ENCODE measurements around the gene KAT2B. TPM values are rescaled to one million over a fixed set of nuclear protein-coding genes. Genes with fewer than 3 reads are reported as not detected.
A peak's percentile ranks its signal among the peaks of the same experiment; 100 is the strongest.

The KAT2B gene
- total RNA-seq, 2 experiments from 2014 or later, result 112 to 120 TPM

- Mint-ChIP-seq H3K27me3 (ENCODE audit: low read depth) (no peaks in the 10 kb centered on the region), H3K9me3 (ENCODE audit: insufficient read depth) (no peaks in the 10 kb centered on the region), H3K4me3 (no peak overlapping the region), H3K4me1 (ENCODE audit: low read depth) (no peaks in the 10 kb centered on the region), H3K27ac (no peak overlapping the region), H3K36me3 (ENCODE audit: low read depth) (peaks cover 67% of the 10 kb centered on the region)
- DNase-seq (no peak), ATAC-seq (no peak)
- ChIA-PET CTCF (no interaction called here), POLR2A (no interaction called here)
Observed at GRCh38 chr3:20137647-20138046, 97.4 kb downstream of the KAT2B start.

GRCh38 chr3:20140881-20141280 lies 100.6 kb downstream of the KAT2B start:
- ChIA-PET CTCF (interaction anchor here (1.0 kb wide), 1 partner anchor 14 kb away, joined by 4 read pairs; no protein-coding TSS in a partner anchor), POLR2A (no interaction called here)
- Mint-ChIP-seq H3K9me3 (ENCODE audit: insufficient read depth) (no peaks in the 10 kb centered on the region), H3K27ac (no peak overlapping the region), H3K4me3 (no peak overlapping the region), H3K36me3 (ENCODE audit: low read depth) (peaks cover 66% of the 10 kb centered on the region), H3K27me3 (ENCODE audit: low read depth) (no peaks in the 10 kb centered on the region), H3K4me1 (ENCODE audit: low read depth) (no peaks in the 10 kb centered on the region)
- no peak for ATAC-seq
- DNase-seq, result no peak

GRCh38 chr3:20141316-20141715 lies 101.1 kb downstream of the KAT2B start:
- no peak for DNase-seq
- CTCF ChIA-PET, result interaction anchor here (1.0 kb wide), 1 partner anchor 14 kb away, joined by 4 read pairs; no protein-coding TSS in a partner anchor
- POLR2A ChIA-PET, result no interaction called here
- H3K9me3 Mint-ChIP-seq (ENCODE audit: insufficient read depth), result no peaks in the 10 kb centered on the region
- H3K27ac Mint-ChIP-seq, result no peak overlapping the region
- no peak for ATAC-seq
- H3K4me3 Mint-ChIP-seq, result no peak overlapping the region
- no peaks in the 10 kb centered on the region for H3K27me3 Mint-ChIP-seq (ENCODE audit: low read depth)
- peaks cover 69% of the 10 kb centered on the region for H3K36me3 Mint-ChIP-seq (ENCODE audit: low read depth)
- no peaks in the 10 kb centered on the region for H3K4me1 Mint-ChIP-seq (ENCODE audit: low read depth)

- H3K36me3 Mint-ChIP-seq (ENCODE audit: low read depth), result peaks cover 71% of the 10 kb centered on the region
- ChIA-PET POLR2A (no interaction called here), CTCF (interaction anchor here (1.0 kb wide), 1 partner anchor 13 kb away, joined by 4 read pairs; no protein-coding TSS in a partner anchor)
Observed at GRCh38 chr3:20141851-20142250, 101.6 kb downstream of the KAT2B start.

GRCh38 chr3:20142517-20142916 lies 102.3 kb downstream of the KAT2B start:
- Mint-ChIP-seq H3K4me1 (ENCODE audit: low read depth) (no peaks in the 10 kb centered on the region), H3K36me3 (ENCODE audit: low read depth) (peaks cover 73% of the 10 kb centered on the region), H3K27ac (no peak overlapping the region), H3K27me3 (ENCODE audit: low read depth) (no peaks in the 10 kb centered on the region), H3K4me3 (no peak overlapping the region), H3K9me3 (ENCODE audit: insufficient read depth) (no peaks in the 10 kb centered on the region)
- ChIA-PET POLR2A (no interaction called here), CTCF (no interaction called here)
- DNase-seq (no peak), ATAC-seq (no peak)

More at GRCh38 chr3:20141851-20142250, 101.6 kb downstream of the KAT2B start:
- no peak for DNase-seq
- Mint-ChIP-seq H3K27me3 (ENCODE audit: low read depth) (no peaks in the 10 kb centered on the region), H3K4me1 (ENCODE audit: low read depth) (no peaks in the 10 kb centered on the region), H3K27ac (no peak overlapping the region), H3K4me3 (no peak overlapping the region), H3K9me3 (ENCODE audit: insufficient read depth) (no peaks in the 10 kb centered on the region)
- no peak for ATAC-seq

- ATAC-seq, result no peak
- no peaks in the 10 kb centered on the region for H3K27me3 Mint-ChIP-seq (ENCODE audit: low read depth)
- POLR2A ChIA-PET, result no interaction called here
Observed at GRCh38 chr3:20143519-20143918, 103.3 kb downstream of the KAT2B start.

GRCh38 chr3:20145874-20146273 lies 105.6 kb downstream of the KAT2B start:
- H3K4me3 Mint-ChIP-seq, result no peak overlapping the region
- H3K27ac Mint-ChIP-seq, result no peak overlapping the region
- peaks cover 2% of the 10 kb centered on the region for H3K4me1 Mint-ChIP-seq (ENCODE audit: low read depth)
- no peaks in the 10 kb centered on the region for H3K9me3 Mint-ChIP-seq (ENCODE audit: insufficient read depth)
- DNase-seq, result no peak
- no peak for ATAC-seq
- H3K27me3 Mint-ChIP-seq (ENCODE audit: low read depth), result no peaks in the 10 kb centered on the region
- ChIA-PET CTCF (no interaction called here), POLR2A (no interaction called here)
- H3K36me3 Mint-ChIP-seq (ENCODE audit: low read depth), result peaks cover 83% of the 10 kb centered on the region

More at GRCh38 chr3:20143519-20143918, 103.3 kb downstream of the KAT2B start:
- H3K4me3 Mint-ChIP-seq, result no peak overlapping the region
- H3K4me1 Mint-ChIP-seq (ENCODE audit: low read depth), result no peaks in the 10 kb centered on the region
- no peak overlapping the region for H3K27ac Mint-ChIP-seq
- peaks cover 80% of the 10 kb centered on the region for H3K36me3 Mint-ChIP-seq (ENCODE audit: low read depth)
- DNase-seq, result no peak
- H3K9me3 Mint-ChIP-seq (ENCODE audit: insufficient read depth), result no peaks in the 10 kb centered on the region
- CTCF ChIA-PET, result no interaction called here

GRCh38 chr3:20146301-20146700 lies 106.1 kb downstream of the KAT2B start:
- ChIA-PET CTCF (no interaction called here), POLR2A (no interaction called here)
- no peak overlapping the region for H3K4me3 Mint-ChIP-seq
- H3K9me3 Mint-ChIP-seq (ENCODE audit: insufficient read depth), result no peaks in the 10 kb centered on the region
- H3K4me1 Mint-ChIP-seq (ENCODE audit: low read depth), result peaks cover 2% of the 10 kb centered on the region
- DNase-seq (no peak), ATAC-seq (no peak)
- H3K27me3 Mint-ChIP-seq (ENCODE audit: low read depth), result no peaks in the 10 kb centered on the region
- H3K36me3 Mint-ChIP-seq (ENCODE audit: low read depth), result peaks cover 83% of the 10 kb centered on the region
- H3K27ac Mint-ChIP-seq, result peak overlapping the region; percentile 37

GRCh38 chr3:20147361-20147760 lies 107.1 kb downstream of the KAT2B start:
- Mint-ChIP-seq H3K36me3 (ENCODE audit: low read depth) (peaks cover 80% of the 10 kb centered on the region), H3K27ac (no peak overlapping the region), H3K4me1 (ENCODE audit: low read depth) (peaks cover 2% of the 10 kb centered on the region), H3K27me3 (ENCODE audit: low read depth) (no peaks in the 10 kb centered on the region), H3K9me3 (ENCODE audit: insufficient read depth) (no peaks in the 10 kb centered on the region), H3K4me3 (no peak overlapping the region)
- POLR2A ChIA-PET, result no interaction called here
- CTCF ChIA-PET, result no interaction called here
- no peak for DNase-seq
- no peak for ATAC-seq

GRCh38 chr3:20148466-20148865 lies 108.2 kb downstream of the KAT2B start:
- peaks cover 2% of the 10 kb centered on the region for H3K4me1 Mint-ChIP-seq (ENCODE audit: low read depth)
- no peaks in the 10 kb centered on the region for H3K27me3 Mint-ChIP-seq (ENCODE audit: low read depth)
- POLR2A ChIA-PET, result no interaction called here
- no peaks in the 10 kb centered on the region for H3K9me3 Mint-ChIP-seq (ENCODE audit: insufficient read depth)
- peaks cover 73% of the 10 kb centered on the region for H3K36me3 Mint-ChIP-seq (ENCODE audit: low read depth)
- CTCF ChIA-PET, result interaction anchor here (0.9 kb wide), 1 partner anchor 12 kb away, joined by 4 read pairs; no protein-coding TSS in a partner anchor
- DNase-seq (no peak), ATAC-seq (no peak)
- no peak overlapping the region for H3K4me3 Mint-ChIP-seq
- no peak overlapping the region for H3K27ac Mint-ChIP-seq

- ATAC-seq (no peak), DNase-seq (no peak)
- no peaks in the 10 kb centered on the region for H3K9me3 Mint-ChIP-seq (ENCODE audit: insufficient read depth)
- ChIA-PET CTCF (no interaction called here), POLR2A (interaction anchor here (0.9 to 1.4 kb wide), 2 partner anchors 31 to 32 kb away, joined by 3 read pairs; partner anchors contain the start of gene SGO1)
- H3K4me3 Mint-ChIP-seq, result no peak overlapping the region
- no peak overlapping the region for H3K27ac Mint-ChIP-seq
- peaks cover 2% of the 10 kb centered on the region for H3K4me1 Mint-ChIP-seq (ENCODE audit: low read depth)
- H3K36me3 Mint-ChIP-seq (ENCODE audit: low read depth), result peaks cover 69% of the 10 kb centered on the region
- no peaks in the 10 kb centered on the region for H3K27me3 Mint-ChIP-seq (ENCODE audit: low read depth)
Observed at GRCh38 chr3:20154078-20154477, 113.8 kb downstream of the KAT2B start.

GRCh38 chr3:20154928-20155327 lies 114.7 kb downstream of the KAT2B start:
- ChIA-PET POLR2A (interaction anchor here (0.9 to 1.4 kb wide), 2 partner anchors 30 to 31 kb away, joined by 3 read pairs; partner anchors contain the start of gene SGO1), CTCF (interaction anchor here (1.2 to 1.4 kb wide), 2 partner anchors 13 to 115 kb away, joined by 3 to 4 read pairs; partner anchors contain the start of gene KAT2B)
- H3K27ac Mint-ChIP-seq, result no peak overlapping the region
- no peak overlapping the region for H3K4me3 Mint-ChIP-seq
- H3K9me3 Mint-ChIP-seq (ENCODE audit: insufficient read depth), result no peaks in the 10 kb centered on the region
- no peaks in the 10 kb centered on the region for H3K27me3 Mint-ChIP-seq (ENCODE audit: low read depth)
- H3K36me3 Mint-ChIP-seq (ENCODE audit: low read depth), result peaks cover 68% of the 10 kb centered on the region
- DNase-seq, result no peak
- ATAC-seq, result no peak
- H3K4me1 Mint-ChIP-seq (ENCODE audit: low read depth), result peaks cover 5% of the 10 kb centered on the region

GRCh38 chr3:20160230-20160629 lies 120.0 kb downstream of the KAT2B start:
- peak overlapping the region; percentile 81 for H3K27ac Mint-ChIP-seq
- peaks cover 17% of the 10 kb centered on the region for H3K4me1 Mint-ChIP-seq (ENCODE audit: low read depth)
- H3K9me3 Mint-ChIP-seq (ENCODE audit: insufficient read depth), result no peaks in the 10 kb centered on the region
- H3K4me3 Mint-ChIP-seq, result peak overlapping the region; percentile 4
- no peak for DNase-seq
- ChIA-PET POLR2A (interaction anchor here (0.8 to 1.3 kb wide), 2 partner anchors 19 to 118 kb away, joined by 3 read pairs; no protein-coding TSS in a partner anchor), CTCF (interaction anchor here (1.0 to 1.8 kb wide), 4 partner anchors 11 to 275 kb away, joined by 3 to 5 read pairs (median 4); partner anchors contain the start of gene KAT2B)
- H3K36me3 Mint-ChIP-seq (ENCODE audit: low read depth), result peaks cover 72% of the 10 kb centered on the region
- H3K27me3 Mint-ChIP-seq (ENCODE audit: low read depth), result no peaks in the 10 kb centered on the region
- ATAC-seq, result peak; percentile 53
